HG03460 (cell line): Measurements from ENCODE around the gene EFEMP2.

Experiments
- ATAC-seq: cut with Tn5 transposase; IDR thresholded peaks from one replicate; pipeline ENCODE4 v1.9.1; 2021; ENCODE audit not compliant: unreplicated experiment

EFEMP2 gene

GRCh38 chr11:65885231-65885630 lies 12.6 kb upstream of the EFEMP2 start:
- no peak for ATAC-seq

DNA sequence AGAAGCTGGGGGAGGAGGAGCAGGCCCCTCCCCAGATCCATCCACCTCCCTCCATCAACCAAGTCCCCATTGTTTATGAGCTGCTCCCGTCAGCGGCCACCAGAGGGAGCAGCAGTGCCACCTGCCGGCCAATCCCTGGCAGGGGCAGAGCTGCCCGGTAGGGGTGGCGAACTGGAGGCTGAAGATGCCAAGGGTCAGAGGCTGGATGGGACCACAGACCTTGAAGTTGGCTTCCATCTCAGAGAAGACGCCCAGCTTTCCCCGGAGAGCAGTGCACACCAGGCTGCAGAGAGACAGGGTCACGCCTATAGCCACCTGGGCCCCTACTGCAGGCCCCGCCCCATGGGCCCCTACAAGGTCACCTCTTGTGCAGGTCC lies 12.1 kb upstream of the EFEMP2 start:
- ATAC-seq, result no peak

DNA sequence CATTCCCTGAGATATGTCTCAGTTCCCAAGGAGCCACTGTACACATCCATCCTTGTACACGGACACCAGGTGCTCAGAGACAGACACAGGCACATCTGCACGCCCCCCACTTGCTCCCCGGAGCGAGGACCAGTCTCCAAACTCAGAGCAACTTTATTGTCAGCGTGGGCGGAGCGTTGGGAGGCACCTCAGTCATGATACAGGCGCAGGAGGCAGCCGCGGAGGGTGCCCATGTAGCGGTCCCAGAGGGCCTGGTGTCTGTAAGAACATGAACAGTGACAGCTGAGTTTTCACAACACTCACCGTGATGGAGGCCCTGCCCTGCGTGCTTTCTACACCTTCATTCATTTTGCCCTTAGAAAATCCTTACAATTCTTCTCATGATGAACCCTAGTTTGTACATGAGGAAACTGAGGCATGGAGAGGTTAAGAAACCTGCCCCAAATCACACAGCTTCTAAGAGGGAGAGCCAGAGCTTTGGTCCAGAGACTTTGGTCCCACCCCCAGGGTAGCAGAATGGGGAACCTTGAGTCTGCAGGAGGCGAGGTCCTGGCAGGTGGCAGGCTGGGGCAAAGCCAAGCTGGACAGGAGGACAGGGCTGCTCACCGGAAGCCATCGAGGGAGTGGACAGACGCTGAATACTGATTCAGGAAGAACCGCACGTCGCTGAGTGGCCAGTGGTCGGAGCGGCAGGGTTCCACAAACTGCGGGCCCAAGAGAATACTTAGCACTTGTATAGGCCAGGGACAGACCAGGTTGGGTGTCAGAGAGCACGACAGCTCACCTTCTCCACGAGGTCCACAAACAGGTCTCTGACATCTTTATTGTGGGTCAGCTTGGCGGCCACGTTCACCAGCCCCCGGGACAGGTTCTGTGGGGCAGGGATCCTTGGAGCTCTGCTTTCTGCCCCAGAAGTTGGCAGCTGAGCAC lies 11.5 kb upstream of the EFEMP2 start:
- ATAC-seq, result no peak

DNA sequence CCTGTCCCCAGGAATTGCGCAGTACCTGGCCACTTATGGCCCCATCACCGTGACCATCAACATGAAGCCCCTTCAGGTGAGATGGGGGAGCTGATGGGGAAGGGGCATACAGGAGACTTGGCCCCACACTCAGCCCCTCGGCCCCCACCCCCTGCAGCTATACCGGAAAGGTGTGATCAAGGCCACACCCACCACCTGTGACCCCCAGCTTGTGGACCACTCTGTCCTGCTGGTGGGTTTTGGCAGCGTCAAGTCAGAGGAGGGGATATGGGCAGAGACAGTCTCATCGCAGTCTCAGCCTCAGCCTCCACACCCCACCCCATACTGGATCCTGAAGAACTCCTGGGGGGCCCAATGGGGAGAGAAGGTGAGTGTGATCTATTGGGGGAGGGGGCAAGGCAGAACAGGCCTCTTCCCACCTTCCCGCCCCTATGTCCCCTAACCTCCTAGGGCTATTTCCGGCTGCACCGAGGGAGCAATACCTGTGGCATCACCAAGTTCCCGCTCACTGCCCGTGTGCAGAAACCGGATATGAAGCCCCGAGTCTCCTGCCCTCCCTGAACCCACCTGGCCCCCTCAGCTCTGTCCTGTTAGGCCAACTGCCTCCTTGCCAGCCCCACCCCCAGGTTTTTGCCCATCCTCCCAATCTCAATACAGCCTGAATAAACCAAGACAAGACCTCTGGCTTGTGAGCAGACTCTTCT lies 10.6 kb upstream of the EFEMP2 start:
- no peak for ATAC-seq

GRCh38 chr11:65882120-65883057 lies 9.8 kb upstream of the EFEMP2 start:
- ATAC-seq, result no peak

DNA sequence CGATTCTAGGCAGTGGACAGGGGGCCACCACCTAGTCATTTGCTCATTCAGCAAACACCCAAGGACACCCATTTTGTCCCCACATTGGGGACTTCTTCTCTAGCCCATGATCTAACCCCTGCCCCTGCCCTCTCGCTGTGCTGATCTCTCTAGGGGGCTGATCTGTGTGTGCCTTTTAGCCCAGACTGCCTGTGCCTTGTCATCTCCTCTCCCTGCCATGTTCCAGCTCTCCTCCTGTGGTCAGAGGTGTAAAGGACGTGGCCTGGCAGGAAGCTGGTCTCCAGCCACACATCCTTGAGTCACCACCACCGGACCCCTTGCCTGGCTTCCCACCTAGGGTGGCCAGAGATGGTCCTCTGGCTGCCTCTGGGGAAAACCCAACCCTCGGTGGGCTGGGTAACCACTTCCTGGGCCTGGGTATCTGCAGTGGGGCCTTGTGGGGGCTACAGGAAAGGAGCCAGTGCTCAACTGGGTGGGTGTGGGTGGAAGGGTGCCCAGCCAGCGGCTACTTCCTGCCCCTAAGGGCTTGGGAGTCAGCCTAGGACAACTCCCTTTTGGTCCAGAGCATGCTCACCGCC lies 8.3 kb upstream of the EFEMP2 start:
- no peak for ATAC-seq

DNA sequence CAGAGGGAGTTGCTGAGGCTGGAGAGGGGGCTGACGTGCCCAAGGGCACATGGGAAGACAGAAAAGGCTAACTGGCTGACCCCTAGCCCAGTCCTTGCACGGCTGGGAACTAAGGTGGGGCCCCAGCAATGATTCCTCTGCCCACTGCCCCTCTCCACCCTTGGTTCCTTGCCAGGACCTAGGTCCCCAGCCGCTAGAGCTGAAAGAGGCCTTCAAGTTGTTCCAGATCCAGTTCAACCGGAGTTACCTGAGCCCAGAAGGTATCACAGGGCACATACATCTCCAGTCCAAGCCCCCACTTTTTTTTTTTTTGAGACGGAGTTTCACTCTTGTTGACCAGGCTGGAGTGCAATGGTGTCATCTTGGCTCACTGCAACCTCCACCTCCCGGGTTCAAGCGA lies 7.4 kb upstream of the EFEMP2 start:
- ATAC-seq, result no peak

GRCh38 chr11:65879617-65880016 lies 7.0 kb upstream of the EFEMP2 start, which contains the start of gene CTSW:
TSS of gene CTSW (plus strand) at chr11:65879837. CDS start at chr11:65879855, 18 bp downstream.
- no peak for ATAC-seq

GRCh38 chr11:65873318-65874156 lies 937 bp upstream of the EFEMP2 start:
- ATAC-seq, result peak; percentile 62

- no peak for ATAC-seq
These were observed 620 bp downstream of the EFEMP2 start for GRCh38 chr11:65871811-65872548.

GRCh38 chr11:65870706-65871681 lies 1.6 kb downstream of the EFEMP2 start:
- no peak for ATAC-seq

- ATAC-seq, result no peak
These were observed 2.3 kb downstream of the EFEMP2 start for GRCh38 chr11:65870307-65870658.

DNA sequence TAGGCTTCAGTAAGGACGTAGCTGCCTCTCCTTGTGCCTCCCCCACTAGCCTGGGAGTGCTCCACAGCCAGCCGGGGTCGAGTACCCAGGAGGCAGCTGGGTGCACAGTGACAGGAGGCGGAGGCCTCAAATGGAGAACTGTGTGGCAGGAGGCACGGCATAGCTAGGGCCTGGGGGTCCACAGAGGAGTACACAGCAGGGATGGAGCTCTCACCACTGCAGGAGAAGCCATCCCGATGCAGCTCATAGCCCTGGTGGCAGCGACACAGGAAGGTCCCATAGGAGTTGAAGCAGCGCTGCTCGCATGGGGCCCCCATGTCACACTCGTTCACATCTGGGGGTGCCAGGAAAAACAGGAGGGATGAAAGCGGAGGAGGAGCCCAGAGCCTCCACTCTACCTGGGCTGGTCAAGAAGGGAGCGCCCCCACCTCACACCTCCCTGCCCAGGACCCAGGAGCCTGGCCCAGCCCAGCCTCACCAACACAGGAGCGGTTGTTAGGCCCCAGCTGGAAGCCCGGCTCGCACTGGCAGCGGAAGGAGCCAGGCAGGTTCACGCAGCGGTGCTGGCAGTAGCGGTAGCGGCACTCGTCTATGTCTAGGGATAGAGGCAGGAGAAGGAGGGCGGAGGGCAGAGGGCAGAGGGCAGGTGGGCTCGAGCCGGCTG lies 2.8 kb downstream of the EFEMP2 start:
- ATAC-seq, result no peak

DNA sequence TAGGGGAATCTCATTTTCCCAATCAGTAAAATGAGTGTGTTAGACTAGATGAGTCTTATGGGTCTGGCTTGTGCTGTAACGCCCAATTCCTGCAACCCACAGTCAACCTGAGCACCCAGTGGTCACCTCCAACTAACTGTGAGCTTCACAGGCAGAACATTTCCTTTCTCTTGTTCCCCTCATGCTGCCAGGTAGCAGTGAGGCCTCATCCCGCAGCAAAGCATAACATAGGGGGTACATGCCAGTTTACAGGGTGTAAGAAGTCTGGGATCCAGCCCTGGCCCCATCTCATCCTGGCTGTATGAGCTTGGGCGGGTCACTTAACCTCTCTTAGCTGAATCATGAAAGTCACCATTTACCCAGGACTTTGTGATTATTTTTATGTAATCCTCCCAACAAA lies 3.7 kb downstream of the EFEMP2 start:
- no peak for ATAC-seq

- ATAC-seq, result no peak
These were observed 4.4 kb downstream of the EFEMP2 start for GRCh38 chr11:65868076-65868667.

DNA sequence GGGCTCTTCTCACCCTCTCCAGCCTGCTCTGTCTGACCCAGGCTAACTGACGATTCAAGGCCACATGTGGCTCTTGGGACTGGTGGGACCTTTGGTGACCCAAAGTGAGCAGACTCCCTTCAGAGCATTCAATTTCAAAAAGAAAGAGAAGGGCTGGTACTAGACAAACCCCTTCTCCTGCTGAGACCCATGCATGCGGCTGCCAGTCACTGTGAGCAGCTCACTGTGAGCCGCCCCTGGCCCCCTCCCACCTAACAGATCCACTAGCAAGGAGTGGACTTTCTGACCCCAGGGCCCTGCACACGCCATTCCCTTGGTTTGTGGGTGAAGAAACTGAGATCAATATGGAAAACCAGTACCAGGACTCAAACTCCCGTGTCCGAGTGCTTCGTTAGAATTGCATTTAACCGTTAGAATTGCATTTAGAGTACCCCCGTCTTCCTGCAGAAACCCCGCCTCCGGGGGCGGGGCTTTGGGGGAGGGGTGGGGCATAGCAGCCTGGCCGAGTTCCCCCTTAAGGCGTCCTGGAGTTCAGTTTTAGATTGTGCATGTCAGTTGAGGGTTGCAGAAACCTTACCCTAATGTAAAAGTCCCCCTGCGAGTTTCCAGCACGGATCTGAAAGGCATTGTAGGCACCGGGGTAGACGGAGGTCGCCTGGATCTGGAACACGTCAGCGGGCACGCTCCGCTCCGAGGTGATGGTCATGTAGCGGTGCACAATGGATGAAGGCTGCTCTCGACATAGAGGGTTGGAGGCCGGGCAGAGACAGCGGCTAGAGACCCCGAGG lies 5.1 kb downstream of the EFEMP2 start:
- ATAC-seq, result no peak
